SH-SY5Y (cell line): ENCODE results near the gene ANKRD34C.

Experiments used
- GATA2 ChIP-seq: IDR thresholded peaks from 2 replicates; pipeline ENCODE4 v1.6.1; 2011; ENCODE audit warnings: mild to moderate bottlenecking, low read depth, low read length
- GATA3 ChIP-seq: IDR thresholded peaks from 2 replicates; pipeline ENCODE4 v1.6.1; 2011; ENCODE audit warnings: low read depth, mild to moderate bottlenecking, low read length, moderate library complexity

DNA sequence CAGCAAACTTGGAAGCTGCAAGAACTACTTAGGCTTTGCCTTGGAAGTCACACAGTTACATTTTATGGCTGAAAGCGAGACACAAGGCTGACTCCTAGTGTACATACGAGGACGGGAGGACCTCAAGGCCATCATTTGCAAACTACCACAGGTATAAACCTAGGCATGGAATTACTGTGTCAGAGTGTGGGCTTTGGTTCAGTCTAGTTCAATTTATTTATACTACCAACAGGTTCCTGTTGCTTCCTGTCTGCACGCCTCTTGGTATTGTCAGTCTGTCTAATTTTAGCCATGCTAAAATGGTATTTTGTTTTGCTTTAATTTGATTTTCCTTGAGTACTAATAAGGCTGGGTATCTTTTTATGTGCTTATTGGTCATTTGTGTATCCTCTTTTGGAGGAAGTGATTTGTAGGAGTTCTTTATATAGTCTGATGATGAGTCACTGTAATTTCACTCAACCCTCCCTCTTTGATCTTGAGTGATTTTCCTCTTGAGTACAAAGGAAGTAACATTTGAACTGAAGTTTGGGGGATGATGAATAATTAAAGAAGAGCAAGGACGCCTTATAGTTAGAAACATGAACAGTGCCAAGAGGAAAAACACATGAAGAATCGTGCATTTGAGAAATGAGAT lies 8.2 kb downstream of the ANKRD34C start:
- TF ChIP-seq GATA3 (no peak), GATA2 (no peak)
